GM18526 (cell line): Measurements from ENCODE around the gene NADK.

ENCODE experiments used
- POLR2A ChIP-seq: IDR thresholded peaks from 3 replicates; pipeline ENCODE4 v1.6.1; 2011; ENCODE audit not compliant: insufficient read length; ENCODE audit errors: extremely low read depth

Gene NADK

DNA sequence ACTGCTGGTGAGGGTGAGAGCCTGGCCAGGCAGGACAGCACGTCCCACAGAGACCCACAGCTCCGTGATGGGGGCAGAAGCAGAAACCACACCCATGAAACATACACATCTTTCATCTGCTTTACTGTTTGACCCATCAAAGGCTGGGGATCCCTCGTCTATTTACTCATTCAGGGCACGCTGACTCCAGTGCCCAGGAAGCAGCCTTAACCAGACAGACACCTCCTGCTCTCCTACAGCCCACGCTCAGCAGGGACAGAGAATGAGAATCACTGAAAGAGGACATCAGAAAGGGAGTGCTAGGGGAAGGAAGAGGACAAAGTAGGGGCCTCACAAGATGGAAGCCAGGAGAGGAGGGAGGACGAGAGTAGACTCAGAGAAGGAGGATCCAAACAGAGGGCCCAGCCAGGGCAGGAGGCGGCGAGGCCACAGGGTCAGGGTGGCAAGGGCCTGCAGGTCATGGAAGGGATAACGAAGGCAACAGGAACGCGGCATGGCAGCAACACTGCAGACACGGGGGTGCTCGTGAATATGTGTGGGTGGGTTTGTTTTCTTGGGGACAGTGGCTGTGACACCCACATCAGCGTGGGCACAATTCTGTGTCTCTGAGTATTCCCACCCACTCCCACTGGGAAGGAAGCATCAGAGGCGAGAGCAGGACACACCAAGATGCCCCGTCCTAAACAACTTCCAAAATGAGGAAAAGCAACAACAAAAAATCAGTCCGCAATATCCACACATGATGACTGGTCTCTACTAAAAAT, 15.4 kb upstream of the NADK start:
- TF ChIP-seq POLR2A, result no peak

DNA sequence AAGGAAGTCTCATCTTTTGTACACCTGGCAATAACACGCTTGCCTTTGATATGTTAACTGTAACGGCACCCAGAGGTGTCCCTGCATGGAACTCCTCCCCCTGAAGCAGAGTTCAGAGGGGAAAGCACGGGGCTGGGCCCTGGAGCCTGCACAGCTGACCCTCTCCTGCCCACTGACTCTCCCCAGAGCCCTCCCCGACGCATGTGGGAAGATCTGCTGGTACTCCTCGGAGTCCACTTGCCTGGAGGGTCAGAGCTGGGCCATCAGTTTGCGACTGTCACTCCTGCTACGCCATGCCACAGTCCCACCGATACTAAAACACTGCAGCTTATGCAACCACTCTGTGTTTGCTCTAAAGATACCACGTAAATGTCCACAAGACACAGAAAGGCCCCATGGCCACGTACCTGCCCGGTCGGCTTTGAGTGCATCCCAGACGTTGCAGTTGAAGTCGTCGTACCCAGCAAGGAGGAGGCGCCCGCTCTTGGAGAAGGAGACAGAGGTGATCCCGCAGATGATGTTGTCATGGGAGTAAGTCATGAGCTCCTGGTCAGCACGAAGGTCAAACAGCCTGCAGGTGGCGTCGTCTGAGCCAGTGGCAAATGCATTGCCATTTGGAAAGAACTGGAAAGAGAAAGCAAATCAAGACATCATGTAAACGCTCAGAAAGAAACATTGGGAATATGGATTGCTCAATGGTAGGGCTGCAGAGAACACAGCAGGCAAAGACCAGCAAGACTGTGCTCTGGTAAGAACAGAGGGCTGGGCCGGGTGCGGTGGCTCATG, 10.6 kb upstream of the NADK start:
- no peak for TF ChIP-seq POLR2A

DNA sequence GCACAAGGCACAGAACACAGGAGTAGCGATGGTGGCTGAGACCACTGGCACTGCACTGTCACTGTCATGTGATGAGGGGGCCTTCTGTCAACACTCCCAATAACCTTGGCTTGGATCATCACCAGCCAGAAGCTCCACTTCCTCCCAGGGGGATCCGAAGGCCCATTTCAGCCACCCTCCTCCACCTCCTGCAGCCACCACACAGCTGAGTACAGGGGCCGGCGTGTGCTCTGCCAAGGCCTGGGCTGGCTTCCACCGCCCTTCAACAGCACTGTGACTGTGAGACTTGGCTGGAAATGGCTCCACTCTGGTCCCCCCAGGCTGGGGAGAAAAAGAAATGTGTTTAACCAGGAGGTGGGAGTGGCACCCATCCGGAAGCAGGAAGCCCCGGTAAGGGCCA, 9.9 kb upstream of the NADK start:
- TF ChIP-seq POLR2A, result no peak

DNA sequence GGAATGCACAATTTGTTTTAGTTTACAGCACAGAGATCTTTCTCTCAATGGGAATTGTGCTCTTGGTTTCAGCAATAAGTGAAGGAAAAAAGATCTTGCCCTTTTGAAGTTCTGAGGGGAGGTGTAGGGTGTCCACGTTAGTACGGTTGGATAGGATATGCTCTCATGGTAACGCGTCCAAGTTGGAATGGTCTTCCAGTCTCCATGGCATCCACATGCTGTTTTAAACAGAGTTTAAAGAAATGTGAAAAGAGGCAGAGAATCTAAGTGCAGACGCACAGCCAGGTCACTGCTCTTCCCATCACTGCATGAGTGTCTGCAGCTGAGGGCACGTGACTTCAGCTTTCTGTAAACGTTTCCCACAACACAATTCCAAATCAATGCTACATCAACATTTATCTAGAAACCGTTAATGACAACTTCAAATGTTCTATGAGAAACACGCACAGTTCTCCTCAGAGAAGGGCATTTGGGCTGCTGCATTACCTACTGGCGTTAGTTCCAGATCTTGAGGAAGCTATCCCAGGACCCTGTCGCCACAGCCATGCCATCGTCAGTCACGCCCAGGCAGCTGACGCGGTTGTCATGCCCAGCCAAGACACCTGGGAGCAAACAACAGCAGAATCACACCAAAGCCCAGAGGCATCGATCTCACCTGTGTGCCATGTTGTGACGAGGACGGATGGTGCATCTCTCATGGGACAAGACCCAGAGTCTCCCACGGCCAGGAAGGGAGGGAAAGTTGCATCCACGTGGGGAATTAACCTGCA, 8.8 kb upstream of the NADK start:
- TF ChIP-seq POLR2A, result no peak

DNA sequence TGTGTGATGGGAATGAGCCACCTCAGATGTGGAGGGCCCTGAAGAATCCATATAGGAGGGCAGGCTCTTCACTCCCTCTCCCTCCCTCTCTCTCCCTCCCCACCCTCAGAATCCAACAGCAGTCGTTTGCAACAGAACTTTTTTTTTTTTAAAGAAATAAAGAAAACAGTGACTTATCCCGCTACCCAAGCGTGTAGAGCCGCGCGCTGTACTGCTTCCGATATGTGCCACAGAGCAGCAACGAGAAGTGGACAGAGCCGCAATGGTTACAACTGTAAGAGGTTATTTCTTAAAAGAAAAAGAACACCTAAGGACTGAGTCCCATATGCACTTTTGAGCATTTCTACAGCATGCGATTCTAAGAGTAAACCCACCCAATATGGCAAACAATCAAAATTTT, 7.4 kb upstream of the NADK start:
- TF ChIP-seq POLR2A, result no peak

DNA sequence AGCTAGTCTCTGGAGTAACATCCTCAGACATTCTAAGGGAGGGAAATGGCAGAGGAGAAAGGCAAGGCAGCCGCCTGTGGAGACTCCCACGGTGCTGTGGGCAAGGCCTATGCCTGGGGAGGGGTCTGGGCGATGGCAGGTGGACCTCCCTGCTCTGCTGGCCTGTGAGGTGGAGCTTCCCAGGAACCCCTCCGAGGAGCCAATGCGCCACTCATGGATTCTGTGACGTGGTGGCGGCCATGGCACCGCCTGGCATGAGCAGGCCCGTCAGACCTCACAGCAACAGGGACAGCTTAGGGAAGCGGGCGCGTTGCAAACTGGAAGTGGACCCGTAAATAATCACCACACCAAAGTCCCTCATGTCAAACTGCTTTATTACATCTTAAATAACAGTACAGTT, 6.7 kb upstream of the NADK start:
- TF ChIP-seq POLR2A, result no peak

DNA sequence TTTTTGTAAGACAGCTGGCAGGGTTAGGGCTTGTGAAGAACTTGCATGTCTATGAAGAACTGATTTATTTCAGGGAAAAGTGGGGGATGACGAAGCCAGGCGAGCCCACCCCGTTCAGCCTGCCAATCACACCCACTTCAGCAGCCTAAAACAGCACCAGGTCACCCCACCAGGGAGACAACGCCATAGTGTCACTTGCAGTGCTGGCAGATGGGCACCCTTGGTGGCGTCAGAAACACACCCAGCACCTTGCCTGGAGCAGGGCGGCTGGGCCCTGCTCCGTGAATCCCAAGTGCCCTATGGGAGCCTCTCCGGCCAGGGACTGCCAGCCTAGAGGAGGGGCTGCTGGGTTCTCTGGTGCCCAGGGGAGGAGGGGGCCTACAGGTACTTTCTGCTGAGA, 5.0 kb upstream of the NADK start:
- TF ChIP-seq POLR2A, result no peak

DNA sequence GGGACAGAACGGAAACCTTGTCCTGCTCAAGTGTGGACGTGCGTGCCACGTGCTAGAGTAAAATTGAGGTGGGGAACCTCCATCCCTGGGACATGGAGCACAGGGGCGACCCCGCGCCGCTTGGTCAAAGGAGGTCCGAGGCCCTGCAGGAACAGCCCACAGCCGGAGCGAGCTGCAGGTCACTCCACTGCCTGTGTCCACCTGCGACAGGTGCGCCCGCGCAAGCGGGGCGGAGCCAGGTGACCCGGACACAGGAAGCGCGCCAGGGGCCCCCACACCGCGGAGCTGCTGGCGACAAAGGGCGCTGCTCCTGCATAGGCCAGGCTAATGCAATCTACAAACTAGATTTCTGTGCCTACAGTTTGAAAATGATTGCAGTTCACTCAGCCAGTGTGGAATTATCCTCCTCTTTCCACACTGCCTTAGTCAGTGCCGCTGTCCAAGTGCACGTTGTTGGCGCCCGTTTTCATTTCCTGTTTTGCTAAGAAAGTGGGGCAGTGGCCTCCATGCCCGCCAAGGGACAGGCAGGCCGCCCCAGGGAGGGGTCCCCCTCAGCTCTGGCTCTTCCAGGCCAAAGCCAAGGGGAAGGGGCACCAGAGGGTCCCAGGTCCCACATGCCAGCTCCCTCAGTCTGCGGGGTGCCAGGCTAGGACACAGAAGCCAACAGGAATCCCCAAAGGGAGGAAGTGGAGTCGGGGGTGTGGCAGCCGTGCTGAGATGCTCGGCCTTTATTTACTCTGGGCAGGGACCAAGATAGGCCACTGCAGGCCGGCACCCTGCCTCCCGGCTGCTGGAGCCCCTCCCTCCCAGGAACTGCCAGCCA, 4.3 kb upstream of the NADK start:
- no peak for TF ChIP-seq POLR2A

DNA sequence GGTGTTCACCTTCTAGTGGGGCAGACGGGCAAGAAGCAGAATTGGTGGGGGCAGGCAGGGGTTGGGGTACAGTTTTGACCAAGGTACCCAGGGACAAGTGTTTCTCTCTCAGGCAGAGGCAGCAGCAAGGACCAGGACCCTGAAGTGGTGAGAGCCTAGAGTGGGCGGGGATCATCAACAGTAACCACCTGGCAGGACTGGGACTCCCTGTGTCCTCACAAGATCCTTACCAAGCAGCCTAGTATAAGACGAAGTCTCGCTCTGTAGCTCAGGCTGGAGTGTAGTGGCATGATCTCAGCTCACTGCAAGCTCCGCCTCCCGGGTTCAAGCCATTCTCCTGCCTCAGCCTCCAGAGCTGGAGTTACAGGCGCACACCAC, 3.2 kb upstream of the NADK start:
- no peak for TF ChIP-seq POLR2A

DNA sequence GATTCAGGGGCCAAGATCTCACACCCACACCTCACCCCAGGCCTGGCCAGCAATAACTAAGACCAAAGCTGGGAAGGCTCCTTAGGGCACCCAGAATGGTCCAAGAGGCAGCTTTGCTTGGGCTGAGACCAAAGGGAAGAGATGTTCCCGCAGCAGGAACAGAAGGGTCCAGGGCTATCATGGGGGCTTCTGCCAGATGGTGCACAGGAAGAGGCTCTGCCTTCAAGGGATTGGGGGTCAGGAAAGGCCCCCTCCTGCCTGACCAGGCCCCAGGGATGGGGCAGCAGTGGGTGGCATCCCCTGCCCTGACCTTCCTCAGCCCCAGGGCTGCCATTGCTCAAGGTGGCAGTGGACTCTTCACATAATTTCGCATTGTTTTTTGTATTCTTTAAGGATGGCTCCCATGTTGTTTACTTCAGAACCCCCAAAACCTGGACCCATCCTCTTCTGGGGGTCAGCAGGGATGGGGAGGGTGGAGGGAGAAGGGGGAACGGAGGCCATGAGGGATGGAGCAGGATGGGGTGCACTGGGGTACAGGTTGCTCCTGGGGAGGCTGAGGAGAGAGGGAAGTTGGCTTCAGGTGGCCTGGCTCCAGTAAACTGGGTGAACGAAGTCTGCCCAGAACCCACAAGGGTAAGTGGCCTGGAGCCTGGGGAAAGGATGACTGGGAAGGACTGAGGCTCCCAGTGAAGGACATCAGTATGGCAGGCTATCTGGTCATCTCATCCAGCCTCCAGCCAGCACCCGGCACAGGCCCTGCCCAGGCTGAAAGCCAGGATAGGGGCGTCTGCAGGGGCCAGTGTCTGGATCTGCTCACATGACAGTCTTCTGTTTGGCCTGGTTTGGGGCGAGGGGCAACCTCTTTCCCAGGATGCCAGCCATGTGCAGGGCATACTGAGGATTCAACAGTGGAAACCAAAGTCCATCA, 2.6 kb upstream of the NADK start:
- no peak for TF ChIP-seq POLR2A

DNA sequence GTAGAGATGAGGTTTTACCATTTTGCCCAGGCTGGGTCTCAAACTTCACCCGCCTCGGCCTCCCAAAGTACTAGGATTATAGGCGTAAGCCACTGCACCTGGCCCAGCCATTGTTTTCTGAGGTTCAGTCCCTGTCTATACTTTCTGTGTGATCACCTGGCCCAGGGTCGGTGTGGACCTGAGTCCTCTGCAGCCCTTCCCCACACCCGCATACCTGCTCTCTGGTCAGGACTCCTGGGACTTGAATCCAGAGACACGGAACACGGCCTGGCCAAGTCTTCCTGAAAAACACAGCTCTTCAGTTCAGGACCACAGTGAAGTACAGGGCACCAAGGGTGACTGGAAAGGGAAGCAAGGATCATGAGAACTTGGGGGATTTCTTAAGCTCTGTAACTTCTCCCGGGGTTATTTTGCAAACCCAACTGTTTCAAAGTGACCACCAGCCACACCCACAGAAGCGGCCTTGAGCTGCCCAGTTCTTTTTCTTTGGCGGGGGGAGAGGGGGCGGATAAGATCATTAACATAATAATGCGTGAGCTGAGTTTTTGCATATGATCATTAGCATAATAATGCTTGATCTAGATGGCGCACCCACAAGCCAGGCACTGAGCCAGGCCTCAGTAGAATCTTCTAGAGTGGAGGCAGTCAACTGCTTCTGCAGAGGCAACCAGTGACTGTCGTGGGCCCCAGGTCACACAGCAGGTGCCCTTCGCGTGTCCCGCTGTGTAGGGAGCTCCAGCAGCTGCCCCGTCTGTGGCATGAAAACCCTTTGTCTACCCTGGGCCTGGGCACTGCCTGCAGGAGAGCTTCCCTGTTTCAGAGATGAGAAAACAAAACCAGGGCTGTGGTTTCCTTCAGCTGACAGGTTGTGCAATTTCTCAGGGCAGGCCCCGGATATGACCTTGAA, 1.7 kb upstream of the NADK start:
- TF ChIP-seq POLR2A, result peak; percentile 48

DNA sequence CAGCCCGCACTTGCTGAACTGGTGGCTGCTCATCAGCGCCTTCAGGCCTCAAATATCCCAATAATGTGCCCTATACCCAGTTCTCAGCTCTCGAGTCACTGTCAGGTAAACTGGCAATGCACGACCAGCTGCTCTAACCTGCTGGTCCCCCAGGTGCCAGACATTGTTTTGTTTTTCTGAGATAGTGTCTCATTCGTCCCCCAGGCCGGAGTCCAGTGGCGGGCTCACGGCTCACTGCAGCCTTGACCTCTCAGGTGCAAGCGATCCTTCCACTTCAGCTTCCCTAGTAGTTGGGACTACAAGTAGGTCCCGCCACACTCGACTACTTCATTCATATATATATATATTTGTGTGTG, 1.0 kb upstream of the NADK start:
- no peak for TF ChIP-seq POLR2A

DNA sequence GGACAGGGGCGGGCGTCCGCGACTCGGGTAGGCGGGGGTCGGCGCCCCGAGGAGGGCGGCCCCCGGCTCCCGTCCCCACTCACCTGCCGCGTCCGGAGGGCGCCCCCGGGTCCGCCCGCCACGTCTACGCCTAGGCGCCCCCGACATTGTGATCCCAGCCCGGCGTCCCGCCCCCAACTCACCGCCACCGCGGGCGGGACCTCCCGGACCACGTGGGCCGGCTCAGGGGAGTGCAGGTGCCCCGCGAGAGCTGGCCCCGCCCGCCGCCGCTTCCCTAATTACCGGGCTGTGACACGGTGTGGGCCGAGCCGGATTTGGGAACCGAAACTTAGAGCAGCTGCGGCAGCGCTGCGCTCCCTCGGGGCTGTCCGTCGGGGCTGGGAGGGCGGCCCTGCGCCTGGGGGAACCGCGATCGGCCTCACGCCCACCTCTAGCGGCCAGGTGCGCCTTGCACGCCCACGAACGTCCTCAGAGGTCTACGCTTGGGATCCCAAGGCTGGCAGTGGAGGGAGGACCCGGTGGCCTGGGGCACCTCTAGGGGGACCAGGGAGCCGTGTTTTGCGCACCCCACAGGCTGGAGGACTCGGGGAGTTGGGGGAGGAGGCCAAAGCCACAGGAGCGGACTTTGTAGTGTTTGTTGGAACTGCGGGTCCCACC, 521 bp upstream of the NADK start:
- peak; percentile 42 for TF ChIP-seq POLR2A
